Superior temporal gyrus (tissue), 1 donor: Measurements from ENCODE around the gene NLRC5.
"Not testable (repeated sequence)": the region's sequence is repeated elsewhere in the genome, so short reads cannot be mapped to it uniquely, and the experiment has no call there.

Experiments
- DNase-seq: peaks from one replicate; pipeline ENCODE4 v3.0.0-alpha.2; 2016; ENCODE audit errors: extremely low spot score

The NLRC5 gene

DNA sequence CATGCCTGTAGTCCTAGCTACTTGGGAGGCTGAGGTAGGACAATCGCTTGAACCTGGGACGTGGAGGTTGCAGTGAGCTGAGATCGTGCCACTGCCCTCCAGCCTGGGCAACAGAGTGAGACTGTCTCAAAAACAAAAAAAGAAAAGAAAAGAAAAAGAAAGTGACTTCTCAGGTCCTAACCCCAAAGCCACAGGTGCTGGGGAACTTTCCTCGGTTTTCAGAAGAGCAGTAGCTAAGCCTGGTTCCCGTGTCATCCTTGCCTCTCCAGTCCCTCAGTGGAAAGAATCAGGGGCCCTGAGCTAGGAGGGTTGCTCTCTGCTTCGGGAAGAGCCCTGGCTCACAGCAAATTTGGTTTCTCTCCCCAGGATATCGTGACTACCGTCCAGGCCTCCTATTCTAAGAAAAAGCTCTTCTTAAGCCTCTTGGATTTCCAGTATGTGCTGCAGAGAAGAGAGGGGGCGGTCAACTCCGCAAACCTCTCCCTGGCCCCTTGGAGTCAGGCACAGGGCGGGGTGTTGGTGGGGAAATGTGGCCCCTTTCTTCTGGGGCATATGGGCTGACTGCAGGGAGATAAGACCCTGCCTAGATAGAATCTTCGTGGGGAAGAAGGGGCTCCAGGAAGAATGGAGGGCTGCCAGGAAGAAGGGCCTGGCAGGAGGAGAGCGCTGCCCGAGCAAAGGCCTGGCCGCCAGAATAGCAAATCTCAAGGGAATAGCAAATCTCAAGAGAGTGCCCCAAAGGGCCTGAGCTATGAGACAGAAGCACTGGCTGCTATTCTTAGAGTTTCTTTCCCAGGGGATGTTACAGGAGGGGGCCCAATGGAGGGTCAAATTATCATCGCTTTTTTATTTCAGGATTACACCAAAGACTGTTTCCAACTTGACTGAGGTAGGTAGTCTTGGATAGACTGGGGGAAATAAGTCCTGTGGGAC is 8.3 kb upstream of the NLRC5 start:
- DNase-seq, result no peak

DNA sequence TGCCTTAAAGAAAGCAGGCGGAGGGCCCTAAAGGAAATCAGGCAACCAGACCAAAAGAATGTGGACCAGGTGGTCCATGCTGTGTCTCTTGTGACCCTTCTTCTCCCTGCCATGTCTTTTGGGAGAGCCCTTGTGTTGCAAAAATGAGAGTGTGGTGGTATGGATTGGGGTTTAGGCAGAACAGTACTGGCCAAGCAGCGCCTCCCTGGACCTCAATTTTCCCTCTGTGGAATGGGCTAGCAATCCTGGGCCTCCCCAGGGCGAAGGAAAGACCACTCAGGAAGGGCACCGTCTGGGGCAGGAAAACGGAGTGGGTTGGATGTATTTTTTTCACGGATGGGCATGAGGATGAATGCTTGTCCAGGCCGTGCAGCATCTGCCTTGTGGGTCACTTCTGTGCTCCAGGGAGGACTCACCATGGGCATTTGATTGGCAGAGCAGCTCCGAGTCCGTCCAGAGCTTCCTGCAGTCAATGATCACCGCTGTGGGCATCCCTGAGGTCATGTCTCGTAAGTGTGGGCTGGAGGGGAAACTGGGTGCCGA is 7.6 kb upstream of the NLRC5 start:
- no peak for DNase-seq

DNA sequence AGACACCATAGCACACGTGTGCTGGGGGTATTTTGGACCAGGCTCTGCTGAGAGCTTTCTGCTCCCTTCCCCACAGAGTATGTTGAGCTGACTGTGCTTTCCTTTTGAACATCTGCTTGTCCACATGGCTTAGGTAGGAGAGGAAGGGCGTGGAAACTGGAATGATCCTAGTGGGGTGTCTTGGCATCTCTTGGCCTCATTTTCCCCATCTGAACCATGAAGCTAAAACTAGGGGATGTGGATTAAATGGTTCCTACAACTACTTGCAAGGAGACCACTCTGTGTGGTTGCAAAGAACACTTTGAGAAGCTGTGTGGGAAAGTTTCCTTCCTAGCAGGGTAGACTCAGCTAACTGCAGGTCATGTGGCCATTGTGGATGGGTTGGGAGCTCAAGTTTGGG is 6.7 kb upstream of the NLRC5 start:
- no peak for DNase-seq

DNA sequence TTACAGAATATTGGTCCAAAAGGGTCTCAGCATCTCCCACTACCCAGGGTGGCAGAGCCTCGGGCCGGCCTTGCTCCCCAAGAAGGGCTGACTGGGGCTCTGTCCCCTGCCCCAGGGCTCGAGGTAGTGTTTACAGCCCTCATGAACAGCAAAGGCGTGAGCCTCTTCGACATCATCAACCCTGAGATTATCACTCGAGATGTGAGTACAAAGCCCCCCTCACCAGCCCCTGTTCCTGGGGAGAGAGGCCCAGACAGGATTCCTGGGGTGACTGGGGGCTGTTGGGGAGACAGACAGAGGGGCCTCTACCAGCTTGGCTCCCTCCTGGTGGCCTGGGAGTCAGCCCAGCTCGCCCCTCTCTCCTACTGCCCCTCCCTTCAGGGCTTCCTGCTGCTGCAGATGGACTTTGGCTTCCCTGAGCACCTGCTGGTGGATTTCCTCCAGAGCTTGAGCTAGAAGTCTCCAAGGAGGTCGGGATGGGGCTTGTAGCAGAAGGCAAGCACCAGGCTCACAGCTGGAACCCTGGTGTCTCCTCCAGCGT is 6.1 kb upstream of the NLRC5 start:
- no peak for DNase-seq

DNA sequence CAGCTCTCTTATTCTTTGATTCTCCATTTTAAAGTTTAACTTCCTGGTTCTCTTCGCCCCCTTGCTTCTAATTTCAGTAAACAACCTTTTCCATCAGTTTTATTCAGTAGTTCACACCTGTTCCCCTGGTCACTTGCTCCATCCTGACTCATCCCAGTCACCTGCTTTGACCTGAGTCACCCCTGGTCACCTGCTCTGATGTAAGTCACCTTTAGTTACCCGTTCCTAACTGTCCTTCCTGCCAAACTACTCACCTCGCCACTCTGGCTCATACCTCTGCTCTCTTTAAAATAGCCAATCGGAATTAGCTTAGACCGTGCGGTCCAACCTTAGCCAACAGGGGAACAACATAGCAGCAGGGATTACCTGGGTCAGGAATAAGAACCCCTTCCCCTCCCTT is 4.7 kb upstream of the NLRC5 start:
- no peak for DNase-seq

DNA sequence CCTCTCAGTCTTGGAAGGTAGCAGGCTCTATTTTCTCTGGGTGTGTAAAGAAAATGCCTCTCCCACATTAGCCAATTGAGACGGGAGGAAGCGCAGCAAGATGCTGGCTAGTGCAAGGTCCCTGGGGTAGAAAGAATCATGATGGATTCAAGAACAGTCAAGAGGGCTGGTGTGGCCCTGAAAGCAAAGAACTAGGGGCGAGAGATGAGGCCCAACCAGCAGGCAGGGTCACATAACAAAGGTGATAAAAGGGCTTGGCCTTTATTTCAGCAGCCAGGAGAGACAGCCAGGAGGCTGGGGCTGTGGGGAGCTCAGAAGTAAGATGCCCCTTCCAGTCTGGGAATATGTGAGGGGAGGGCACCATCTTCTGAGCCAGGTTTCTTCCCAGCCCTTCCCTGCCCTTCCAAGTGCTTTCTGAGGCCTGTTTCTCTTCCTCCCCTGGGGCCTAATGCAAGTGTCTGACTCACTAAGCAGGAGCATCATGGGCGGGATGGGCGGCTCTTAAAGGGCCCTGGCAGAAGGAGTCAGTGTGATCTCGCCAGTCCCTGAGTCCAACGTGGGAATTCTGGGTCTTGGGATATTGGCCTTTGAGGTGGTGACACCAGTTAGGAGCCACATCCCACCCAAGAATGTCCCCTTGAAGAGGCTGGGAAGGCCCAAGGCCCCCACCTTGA is 3.9 kb upstream of the NLRC5 start:
- DNase-seq, result no peak

DNA sequence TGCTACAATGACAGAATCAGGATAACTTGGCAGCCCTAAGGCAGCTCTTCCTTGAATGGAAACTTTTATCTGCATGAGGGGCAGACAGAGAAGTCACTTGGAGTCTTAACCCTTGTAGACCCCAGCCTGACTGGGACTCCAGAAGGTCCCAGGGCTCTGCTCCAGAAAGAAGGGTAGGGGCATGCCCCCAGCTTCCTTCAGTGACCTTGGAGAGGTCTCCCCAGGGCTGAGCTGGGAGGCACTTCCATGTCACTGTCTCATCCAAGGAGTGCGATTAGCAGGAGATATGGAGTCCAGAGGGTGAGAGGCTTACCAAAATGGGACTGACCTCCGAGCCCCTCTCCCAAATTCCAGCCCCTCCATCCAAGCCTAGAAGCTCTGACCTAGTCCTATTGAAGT is 3.4 kb upstream of the NLRC5 start:
- no peak for DNase-seq

DNA sequence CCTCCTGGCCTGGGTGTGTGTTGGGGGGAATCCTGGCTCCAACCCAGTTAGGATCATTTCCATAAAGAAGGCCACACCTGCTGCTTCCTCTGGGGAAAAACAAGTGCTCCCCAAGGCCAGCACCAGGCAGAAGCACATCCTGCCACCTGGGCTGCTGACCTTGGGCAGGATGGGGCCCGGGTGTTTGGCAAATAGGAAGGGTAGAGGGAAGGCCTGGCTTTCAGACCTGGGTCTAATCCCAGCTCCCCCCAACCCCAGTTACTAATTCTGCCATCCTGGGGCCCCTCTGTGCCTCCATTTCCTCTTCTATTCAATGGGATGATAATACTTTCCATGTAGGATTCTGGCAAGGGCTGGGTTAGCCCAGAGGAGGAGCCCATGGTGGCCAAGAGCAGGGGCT is 3.0 kb upstream of the NLRC5 start:
- DNase-seq, result no peak

DNA sequence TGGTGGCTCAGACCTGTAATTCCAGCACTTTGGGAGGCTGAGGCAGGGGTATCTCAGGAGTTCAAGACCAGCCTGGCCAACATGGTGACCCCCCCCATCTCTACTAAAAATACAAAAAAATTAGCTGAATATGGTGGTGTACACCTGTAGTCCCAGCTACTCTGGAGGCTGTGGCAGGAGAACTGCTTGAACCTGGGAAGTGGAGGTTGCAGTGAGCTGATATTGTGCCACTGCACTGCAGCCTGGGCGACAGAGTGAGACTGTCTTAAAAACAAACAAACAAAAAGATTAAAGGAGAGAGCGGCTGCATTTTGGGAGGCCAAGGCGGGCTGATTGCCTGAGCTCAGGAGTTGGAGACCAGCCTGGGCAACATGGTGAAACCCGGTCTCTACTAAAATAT is 2.4 kb upstream of the NLRC5 start:
- DNase-seq, result not testable (repeated sequence)

DNA sequence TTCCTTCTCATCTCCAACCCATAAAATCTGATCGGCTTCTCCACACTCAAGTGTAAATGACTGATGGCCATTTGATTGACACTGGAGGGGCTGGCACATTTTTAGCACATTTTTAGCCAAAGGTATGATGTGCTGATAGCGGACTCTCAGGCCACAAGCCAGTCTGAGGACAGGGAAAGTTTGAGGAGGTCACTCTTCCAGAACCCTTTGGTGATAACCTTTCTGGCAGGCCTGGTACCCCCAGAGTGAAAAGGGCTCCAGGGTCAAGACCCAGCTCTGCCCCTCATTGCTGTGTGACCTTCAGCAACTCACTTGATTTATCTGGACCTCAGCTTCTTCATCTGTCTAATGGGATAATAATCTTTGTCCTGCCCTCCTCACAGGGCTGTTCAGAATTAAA is 1.7 kb upstream of the NLRC5 start:
- DNase-seq, result no peak

DNA sequence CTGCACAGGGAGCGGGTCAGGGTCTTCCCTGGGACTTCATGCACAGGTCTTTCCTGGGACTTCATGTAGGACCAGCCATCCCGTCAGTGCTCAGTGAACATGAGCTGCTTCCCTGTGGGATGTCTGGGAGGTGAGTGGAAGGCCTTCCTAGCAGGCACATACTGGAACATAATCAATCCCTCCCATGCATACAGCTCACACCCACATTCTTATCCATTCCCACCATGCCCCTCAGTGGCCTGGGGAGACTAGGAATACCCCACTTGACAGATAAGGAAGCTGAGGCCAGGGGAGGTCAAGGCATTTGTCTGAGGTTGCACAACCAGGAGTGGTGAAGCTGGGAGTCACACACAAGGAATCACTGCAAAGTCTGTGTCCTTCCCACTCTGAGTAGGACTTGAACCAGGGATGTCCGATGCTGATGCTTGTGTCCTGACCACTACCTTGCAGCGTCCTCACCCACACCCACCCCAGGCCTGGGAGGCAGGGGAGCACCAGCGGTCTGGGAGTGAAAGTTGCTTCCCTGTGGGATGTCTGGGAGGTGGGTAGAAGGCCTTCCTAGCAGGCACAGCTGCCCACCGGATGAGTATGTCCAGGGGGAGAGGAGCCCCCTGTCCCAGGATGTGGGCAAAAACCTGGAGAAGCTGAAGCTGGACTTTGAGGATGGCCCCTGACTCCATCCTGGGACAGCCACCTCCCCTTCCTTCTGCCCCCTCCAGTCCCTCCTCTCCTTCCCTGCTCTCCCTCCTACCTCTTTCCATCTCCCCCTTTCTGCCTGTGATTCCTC is 1.0 kb upstream of the NLRC5 start:
- DNase-seq, result no peak

DNA sequence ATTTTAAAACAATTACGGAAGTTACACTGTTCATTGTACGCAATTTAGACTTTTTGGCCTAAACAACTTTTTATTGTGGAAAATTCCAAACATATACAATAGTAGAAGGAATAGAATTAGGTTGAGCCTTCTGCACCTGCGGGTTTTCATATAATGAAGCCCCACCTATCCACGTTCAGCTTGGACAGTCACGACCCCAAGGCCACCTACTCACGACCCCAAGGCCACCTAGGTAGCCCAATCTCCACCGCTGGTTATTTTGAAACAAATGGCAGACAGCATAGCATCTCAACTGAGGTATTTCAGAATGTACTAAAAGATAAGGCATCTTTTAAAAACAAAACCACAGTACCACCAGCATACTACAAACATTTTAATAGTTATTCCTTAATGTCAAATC is 631 bp downstream of the NLRC5 start:
- no peak for DNase-seq

DNA sequence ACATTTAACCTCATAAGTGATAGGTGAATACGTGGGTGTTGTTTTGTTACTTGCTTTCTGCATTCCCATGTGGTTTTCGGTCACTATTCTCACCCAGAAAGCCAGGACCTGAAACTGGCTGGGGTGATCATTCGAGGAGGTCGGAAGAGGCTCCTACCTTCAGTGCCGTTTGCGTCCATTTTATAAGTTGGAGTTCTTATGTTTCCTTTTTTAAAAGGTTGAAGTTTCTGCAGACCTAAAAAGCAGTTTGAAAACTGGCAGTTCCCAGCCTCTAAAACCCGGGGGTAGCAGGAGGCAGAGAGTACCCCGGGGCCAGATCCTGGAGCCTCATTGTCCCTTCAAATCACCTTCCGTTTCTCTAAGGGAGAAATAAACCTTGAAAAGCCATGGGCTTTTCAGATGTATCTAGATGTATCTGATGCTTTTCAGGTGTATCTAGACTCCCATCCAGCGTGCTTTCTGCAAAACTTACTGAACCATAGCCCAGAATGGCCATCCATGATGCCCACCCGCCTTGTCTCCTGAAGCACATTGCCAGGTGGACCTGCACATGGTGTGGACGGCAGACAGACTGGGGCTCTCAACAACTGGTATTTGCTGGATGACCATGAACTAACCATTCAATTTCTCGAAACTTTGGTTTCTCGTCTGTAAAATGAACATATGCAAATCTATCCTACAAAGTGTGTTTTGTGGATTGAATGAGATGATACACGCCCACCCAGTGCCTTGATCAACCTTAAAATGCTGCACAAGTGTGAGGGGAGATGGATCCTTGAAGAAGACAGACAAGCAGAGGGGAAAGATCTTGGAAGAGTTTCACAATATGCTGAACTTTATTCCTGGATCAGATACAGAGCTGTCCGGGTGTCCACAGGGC is 1.3 kb downstream of the NLRC5 start:
- no peak for DNase-seq

DNA sequence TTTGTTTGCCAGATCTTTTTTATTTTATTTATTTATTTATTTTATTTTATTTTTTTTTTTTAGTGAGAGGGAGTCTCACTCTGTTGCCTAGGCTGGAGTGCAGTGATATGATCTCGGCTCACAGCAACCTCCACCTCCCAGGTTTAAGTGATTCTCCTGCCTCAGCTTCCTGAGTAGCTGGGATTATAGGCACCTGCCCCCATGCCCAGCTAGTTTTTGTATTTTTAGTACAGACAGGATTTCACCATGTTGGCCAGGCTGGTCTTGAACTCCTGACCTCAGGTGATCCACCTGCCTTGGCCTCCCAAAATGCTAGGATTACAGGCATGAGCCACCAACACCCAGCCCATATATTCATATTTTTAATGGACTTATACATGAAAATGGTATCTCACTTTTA is 3.1 kb downstream of the NLRC5 start:
- not testable (repeated sequence) for DNase-seq

DNA sequence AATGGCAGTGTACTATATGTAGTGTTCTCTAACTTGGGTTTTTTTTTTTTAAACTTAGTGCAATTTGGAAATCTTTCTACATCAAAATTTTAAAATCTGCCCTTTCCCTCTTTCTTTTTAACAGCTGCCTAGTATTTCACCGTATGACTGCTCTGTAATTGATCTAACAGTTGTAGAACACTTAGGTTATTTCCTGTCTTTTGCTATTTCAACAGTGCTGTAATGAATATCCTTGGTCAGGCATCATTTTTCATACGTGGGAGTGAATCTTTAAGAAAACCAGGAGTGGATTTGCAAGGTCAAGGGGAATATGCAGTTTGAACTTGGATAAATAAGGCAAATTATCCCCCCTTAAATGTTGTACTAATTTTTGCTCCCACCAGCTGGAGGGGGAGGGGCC is 3.8 kb downstream of the NLRC5 start:
- DNase-seq, result no peak

DNA sequence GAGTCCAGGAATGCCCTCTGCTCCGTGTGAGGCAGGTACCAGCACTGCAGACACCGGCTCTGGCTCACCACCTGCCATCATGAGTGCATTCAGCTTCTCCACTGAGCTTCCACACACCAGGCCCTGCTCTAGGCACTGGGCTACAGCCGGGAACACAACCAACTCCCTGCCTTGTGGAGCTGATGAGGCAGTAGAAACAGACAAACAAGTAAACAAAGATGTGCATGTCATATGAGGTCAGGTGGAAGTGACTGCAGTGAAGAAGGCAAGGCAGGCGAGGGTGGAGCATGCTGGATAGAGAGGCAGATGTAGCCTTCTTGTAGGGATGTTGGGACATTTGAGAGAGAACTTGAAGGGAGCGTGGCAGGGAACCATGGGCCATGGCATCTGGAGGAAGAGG is 5.0 kb downstream of the NLRC5 start:
- no peak for DNase-seq

DNA sequence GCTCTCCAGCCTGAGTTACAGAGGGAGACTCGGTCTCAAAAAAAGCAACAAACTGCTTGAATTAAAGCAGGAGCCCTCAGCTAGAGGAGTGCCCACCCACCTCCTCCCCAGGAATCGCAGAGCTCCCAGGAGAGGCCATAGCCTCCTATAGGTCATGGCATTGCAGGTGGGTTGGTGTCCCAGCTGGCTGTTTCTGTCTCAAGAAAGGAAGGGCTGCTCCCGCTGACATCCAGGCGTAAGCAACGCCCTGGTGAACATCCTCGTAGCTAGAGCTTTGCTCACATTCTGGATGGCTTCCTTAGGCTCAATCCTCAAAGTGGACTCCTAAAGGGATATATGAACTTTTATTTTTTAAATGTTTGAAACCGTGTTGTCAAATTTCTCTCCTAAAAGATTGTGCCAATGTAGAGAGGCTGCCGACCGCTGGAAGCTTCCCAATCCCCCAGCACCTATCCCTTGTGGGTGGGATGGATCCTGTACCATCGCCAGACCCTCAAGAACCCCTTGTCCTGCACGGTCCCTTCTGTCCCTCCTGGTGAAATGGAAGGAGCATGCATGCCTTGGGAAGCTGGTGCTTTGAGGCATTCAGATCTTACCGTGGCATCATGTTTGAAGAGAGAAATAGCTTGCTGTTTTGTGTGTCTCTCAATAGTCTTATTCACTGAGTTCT is 5.9 kb downstream of the NLRC5 start:
- no peak for DNase-seq

DNA sequence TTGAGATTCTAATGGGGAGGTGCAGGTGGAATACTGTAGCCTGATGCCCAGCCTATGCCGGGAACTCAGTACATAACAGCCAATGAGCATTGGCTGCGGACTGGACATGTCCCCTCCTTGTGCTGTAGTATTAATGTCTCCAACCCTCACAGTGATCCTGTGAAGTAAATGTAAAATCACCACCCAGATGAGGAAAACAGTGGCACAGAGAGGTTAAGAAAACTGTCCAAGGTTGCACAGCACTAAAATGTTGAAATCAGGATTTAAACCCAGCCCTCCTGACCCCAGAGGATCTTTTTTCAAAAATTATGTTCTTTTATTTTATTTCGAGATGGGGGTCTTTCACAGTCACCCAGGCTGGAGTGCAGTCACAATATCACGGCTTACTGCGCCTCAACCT is 7.9 kb downstream of the NLRC5 start:
- no peak for DNase-seq

DNA sequence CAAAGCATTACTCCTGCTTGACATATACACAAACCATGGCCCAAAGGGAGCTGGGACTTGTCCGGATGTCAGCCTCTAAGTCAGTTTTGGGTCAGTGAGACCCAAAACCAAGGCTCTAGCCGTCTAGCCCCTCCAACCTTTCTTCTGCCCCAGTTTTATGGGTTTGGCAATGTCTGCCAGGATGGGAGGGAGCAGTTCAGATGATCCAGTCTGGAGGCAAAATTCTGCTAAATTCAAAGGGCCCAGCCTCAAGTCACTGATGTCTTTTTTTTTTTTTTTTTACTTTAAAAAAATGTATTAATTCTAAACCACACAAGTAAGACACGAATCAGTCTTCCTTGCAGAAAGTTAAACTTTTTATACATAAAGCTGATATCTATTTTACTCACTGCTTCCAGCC is 8.6 kb downstream of the NLRC5 start:
- no peak for DNase-seq

DNA sequence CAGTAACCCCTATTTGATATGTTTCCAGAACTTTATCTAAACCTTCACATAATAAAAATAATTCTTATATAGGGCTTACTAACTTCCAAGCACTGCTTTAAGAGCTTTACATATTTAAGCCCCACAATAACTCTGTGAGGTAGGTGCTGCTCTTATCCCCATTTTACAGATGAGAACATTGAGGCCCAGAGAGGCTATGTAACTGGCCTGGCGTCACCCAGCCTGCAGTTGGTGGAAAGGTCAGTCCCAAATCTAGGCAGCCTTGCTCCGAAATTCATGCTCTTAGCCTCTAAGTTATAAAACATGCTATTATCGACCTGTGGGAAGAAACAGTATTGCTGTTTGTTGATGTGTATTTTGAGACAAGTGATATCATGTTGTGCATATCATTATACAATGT is 9.0 kb downstream of the NLRC5 start:
- DNase-seq, result no peak
